SKM-1 treated with dmso at 0.1 percent for 144 hours (cell line): ENCODE results near the gene MAGEB4.

Experiments used
- DNase-seq: peaks from one replicate; lab custom pipeline; 2025; ENCODE audit not compliant: unreplicated experiment; lab: John Stamatoyannopoulos, UW

Gene MAGEB4

DNA sequence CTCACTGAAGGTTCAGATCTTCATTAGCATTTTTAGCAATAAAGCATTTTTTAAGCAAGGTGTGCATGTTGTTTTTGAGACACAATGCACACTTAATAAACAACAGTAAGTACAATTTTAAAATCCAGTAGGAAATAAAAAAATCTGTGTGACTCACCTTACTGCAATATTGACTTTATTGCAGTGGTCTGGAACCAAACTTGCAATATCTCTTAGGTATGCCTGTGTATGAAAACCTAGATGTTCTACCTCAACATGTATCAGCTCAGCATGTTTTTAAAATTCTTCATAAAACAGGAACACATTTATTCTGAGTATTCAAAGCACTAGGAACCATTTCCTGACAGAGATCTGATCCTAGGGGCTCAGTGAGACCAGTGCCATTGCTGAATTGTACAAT is 40.7 kb downstream of the MAGEB4 start:
- no peak for DNase-seq

- DNase-seq = no peak
Observed at GRCh38 chrX:30283456-30284200, 41.8 kb downstream of the MAGEB4 start.
